Glutamatergic neuron (in vitro differentiated cells): ENCODE data around the gene PRKCG. TPM values are rescaled to one million over a fixed set of nuclear protein-coding genes. Genes with fewer than 3 reads are reported as not detected.

Experiments
- DNase-seq: peaks from one replicate; pipeline ENCODE4 v3.0.0; 2022
- H3K27ac Mint-ChIP-seq: one replicate; pipeline ENCODE4 v1.8.0; 2020; ENCODE audit warnings: mild to moderate bottlenecking, mixed read lengths, inconsistent platforms; ENCODE audit not compliant: unreplicated experiment
- H3K27me3 Mint-ChIP-seq: one replicate; pipeline ENCODE4 v1.8.0; 2020; ENCODE audit warnings: mild to moderate bottlenecking, moderate library complexity, mixed read lengths, inconsistent platforms; ENCODE audit not compliant: unreplicated experiment
- H3K36me3 Mint-ChIP-seq: one replicate; pipeline ENCODE4 v1.8.0; 2020; ENCODE audit warnings: mild to moderate bottlenecking, mixed read lengths, inconsistent platforms; ENCODE audit not compliant: unreplicated experiment
- H3K4me1 Mint-ChIP-seq: one replicate; pipeline ENCODE4 v1.8.0; 2020; ENCODE audit warnings: mild to moderate bottlenecking, low read depth, mixed read lengths, inconsistent platforms; ENCODE audit not compliant: unreplicated experiment
- H3K4me3 Mint-ChIP-seq: one replicate; pipeline ENCODE4 v1.8.0; 2020; ENCODE audit warnings: mild to moderate bottlenecking, mixed read lengths, inconsistent platforms; ENCODE audit not compliant: unreplicated experiment
- H3K9me3 Mint-ChIP-seq: one replicate; pipeline ENCODE4 v1.8.0; 2020; ENCODE audit warnings: mild to moderate bottlenecking, moderate library complexity, mixed read lengths, inconsistent platforms; ENCODE audit not compliant: unreplicated experiment
- CTCF ChIP-seq: fragments of 200-600 bp; sonication (generic); IDR thresholded peaks from one replicate; pipeline ENCODE4 v1.5.0; 2021; ENCODE audit not compliant: partially characterized antibody, unreplicated experiment
- total RNA-seq: library from RNA; stranded (reverse); fragmentation: NEBNext Ultra II Directional; extraction: Animal tissue kit (Norgen Biotek cat#: 25700); gene quantifications from one replicate; pipeline ENCODE4 v1.2.1, GENCODE V29; 2021; ENCODE audit not compliant: unreplicated experiment

The PRKCG gene
- total RNA-seq, 1 donor from 2014 or later, result 33.1 TPM

DNA sequence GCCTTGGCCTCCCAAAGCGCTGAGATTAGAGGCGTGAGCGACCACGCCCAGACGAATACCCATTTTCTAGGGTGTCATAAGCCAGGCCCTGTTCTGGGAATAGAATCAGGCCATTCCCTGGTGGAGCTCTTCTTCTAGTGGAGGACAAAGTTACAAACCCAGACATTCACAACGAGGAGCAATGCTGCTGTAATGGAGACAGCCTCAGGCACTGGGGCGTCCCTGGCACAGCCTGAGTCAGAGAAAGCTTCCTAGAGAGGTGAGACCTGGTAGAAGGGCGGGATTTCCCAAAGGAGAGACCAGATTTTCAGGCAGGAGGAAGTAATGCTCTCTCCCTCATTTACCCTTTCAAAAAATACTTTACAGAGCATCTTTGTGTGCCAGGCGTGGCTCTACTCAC, 12.7 kb downstream of the PRKCG start:
- Mint-ChIP-seq H3K4me3 (peak overlapping the region; percentile 18), H3K36me3 (peaks cover 7% of the 10 kb centered on the region), H3K27ac (peak overlapping the region; percentile 31), H3K4me1 (peaks cover 10% of the 10 kb centered on the region), H3K27me3 (peaks cover 2% of the 10 kb centered on the region), H3K9me3 (peaks cover 3% of the 10 kb centered on the region)
- DNase-seq, result no peak
- TF ChIP-seq CTCF, result no peak

DNA sequence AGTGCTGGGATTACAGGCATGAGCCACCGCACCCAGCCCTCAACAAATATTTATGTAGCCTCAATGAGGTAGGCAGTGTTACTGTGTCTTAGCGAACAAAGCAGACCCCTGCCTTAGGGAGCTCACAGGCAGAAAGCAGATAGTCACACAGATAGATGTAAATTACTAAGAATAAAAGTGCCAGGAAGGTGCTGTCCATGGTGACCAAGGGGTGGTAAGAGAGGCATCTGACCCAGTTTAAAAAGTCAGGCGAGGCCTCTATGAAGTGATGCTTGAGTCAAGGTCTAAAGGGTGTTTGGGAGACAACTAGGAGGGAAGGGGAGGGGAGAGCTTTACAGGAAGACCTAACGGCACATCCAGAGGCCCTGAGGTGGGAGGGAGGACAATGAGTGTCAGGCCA, 14.7 kb downstream of the PRKCG start:
- Mint-ChIP-seq H3K27ac (no peak overlapping the region), H3K27me3 (no peaks in the 10 kb centered on the region)

DNA sequence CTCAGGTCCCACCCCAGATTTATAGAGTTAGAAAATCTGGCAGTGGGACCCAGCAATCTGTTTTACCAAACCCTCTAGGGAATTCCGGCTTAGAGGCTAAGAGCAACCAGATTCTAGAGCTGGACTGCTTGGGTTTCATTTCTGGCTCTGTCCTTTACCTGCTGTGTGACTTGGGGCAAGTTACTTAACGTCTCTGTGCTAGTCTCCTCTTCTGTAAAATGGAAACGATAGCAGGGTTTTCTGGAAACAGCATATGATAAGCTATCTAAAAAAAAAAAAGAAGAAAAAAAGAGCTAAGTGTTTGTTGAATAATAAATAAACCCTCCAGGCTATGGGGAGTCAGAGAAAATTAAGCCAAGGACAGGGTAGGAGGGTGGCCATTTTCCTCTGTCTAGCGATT, 15.5 kb downstream of the PRKCG start:
- Mint-ChIP-seq H3K27ac (no peak overlapping the region), H3K4me1 (peaks cover 7% of the 10 kb centered on the region), H3K4me3 (no peak overlapping the region), H3K9me3 (no peaks in the 10 kb centered on the region), H3K27me3 (no peaks in the 10 kb centered on the region), H3K36me3 (no peaks in the 10 kb centered on the region)
- no peak for DNase-seq
- TF ChIP-seq CTCF, result no peak

More for the DNA sequence above, 14.7 kb downstream of the PRKCG start:
- TF ChIP-seq CTCF, result no peak
- Mint-ChIP-seq H3K4me3 (peak overlapping the region; percentile 50), H3K9me3 (peaks cover 3% of the 10 kb centered on the region), H3K36me3 (peaks cover 5% of the 10 kb centered on the region), H3K4me1 (peaks cover 10% of the 10 kb centered on the region)
- no peak for DNase-seq

- Mint-ChIP-seq H3K27ac (no peak overlapping the region), H3K27me3 (no peaks in the 10 kb centered on the region), H3K4me1 (peaks cover 7% of the 10 kb centered on the region), H3K9me3 (peaks cover 2% of the 10 kb centered on the region), H3K4me3 (no peak overlapping the region), H3K36me3 (no peaks in the 10 kb centered on the region)
- no peak for TF ChIP-seq CTCF
- no peak for DNase-seq
Measured at GRCh38 chr19:53898166-53898565, 16.2 kb downstream of the PRKCG start.

DNA sequence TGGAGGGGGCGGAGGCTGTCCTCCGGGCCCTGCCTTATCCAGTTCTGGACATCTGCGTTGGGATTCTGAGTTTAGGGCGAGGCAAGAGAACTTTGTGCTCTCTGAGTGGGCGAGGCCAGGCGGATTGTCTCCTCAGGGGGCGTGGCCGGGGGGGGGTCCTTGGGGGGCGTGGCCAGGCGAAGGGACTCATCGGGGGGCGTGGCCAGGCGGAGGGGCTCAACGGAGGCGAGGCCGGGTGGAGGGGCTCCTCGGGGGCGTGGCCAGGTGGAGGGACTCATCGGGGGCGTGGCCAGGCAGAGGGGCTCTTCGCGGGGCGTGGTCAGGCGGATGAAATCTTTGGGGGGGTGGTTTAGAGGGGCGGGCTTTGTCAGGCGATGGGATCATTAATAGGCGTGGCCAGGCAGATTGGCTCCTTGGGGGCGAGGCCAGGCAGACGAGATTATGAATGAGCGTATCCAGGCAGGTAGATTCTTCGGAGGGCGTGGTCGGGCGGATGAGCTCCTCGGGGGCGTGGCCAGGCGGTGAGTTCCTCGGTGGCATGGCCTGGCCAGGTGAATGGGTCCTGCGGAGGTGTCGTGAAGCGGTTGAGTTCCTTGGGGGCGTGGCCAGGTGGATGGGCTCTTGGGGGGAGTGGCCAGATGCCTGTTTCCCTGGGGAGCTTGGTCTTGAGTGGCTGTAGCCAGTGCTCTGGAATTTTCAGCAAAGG, 16.8 kb downstream of the PRKCG start:
- H3K27ac Mint-ChIP-seq, result no peak overlapping the region
- peaks cover 2% of the 10 kb centered on the region for H3K9me3 Mint-ChIP-seq
- H3K36me3 Mint-ChIP-seq, result no peaks in the 10 kb centered on the region
- H3K27me3 Mint-ChIP-seq, result no peaks in the 10 kb centered on the region
- peak overlapping the region; percentile 67 for H3K4me3 Mint-ChIP-seq
- peaks cover 7% of the 10 kb centered on the region for H3K4me1 Mint-ChIP-seq
- DNase-seq, result peak; percentile 69
- no peak for TF ChIP-seq CTCF
